GM12874 (cell line): ENCODE data around the gene CARMIL1.

ENCODE experiments used
- TF ChIP-seq, protein P1 (sequence below): IDR thresholded peaks from 2 replicates; pipeline ENCODE4 v1.5.1; 2011; ENCODE audit warnings: low read depth, mild to moderate bottlenecking, control low read depth, low read length, moderate library complexity; ENCODE audit not compliant: insufficient read depth

CARMIL1 gene

GRCh38 chr6:25320459-25320858 is 41.3 kb downstream of the CARMIL1 start:
- TF ChIP-seq, protein P1, sequence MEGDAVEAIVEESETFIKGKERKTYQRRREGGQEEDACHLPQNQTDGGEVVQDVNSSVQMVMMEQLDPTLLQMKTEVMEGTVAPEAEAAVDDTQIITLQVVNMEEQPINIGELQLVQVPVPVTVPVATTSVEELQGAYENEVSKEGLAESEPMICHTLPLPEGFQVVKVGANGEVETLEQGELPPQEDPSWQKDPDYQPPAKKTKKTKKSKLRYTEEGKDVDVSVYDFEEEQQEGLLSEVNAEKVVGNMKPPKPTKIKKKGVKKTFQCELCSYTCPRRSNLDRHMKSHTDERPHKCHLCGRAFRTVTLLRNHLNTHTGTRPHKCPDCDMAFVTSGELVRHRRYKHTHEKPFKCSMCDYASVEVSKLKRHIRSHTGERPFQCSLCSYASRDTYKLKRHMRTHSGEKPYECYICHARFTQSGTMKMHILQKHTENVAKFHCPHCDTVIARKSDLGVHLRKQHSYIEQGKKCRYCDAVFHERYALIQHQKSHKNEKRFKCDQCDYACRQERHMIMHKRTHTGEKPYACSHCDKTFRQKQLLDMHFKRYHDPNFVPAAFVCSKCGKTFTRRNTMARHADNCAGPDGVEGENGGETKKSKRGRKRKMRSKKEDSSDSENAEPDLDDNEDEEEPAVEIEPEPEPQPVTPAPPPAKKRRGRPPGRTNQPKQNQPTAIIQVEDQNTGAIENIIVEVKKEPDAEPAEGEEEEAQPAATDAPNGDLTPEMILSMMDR: no peak

DNA sequence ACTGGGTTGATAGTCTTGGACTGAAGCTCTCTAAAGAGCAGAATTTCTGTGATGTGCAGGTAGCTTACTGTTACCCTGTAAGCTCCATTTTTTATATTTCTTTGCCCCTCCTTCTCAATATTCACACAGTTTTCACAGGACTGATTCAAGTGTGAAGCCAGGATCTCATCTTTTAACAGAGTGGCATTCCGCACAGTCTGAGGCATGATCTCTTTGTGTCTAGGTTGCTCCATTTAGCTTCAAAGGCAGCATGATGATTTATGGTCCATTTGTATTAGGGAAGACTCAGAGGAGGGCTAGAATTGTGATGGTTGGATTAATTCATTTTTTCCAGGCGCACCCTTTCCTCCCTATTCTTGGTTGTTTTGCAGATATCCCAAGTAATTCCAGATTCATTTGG is 43.5 kb downstream of the CARMIL1 start:
- TF ChIP-seq, protein P1: no peak

DNA sequence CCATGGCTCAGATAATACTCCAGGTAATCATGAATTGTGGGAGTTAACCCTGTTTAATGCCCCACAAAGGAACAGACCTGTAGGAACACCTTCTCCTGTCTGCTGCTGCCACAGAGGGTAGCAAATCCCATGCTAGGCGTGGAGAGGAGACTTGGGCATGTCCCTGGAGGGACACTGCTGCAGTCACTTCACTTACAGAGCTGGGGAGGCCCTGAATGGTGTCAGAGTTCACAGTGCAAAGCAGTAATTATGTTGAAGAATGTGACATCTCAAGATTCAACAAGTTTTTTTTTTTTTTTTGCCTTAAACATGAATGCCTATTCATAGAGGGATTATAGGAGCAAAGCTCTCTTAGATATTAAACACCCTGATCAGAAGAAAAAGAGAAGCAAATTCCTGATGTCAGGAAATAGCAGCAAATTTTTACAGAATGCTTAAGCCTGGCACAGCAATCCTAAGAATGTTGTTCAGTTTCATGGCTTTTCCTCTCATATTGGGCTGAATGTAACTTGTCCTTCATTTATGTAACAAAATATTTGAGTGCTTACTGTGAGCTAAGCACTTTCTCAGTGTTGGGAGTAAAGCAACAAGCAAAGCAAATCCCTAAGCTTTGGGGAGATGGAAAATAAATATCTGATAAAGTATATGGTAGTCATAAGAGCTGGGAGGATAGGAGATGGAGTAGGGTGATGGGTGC is 45.0 kb downstream of the CARMIL1 start:
- TF ChIP-seq, protein P1: no peak

DNA sequence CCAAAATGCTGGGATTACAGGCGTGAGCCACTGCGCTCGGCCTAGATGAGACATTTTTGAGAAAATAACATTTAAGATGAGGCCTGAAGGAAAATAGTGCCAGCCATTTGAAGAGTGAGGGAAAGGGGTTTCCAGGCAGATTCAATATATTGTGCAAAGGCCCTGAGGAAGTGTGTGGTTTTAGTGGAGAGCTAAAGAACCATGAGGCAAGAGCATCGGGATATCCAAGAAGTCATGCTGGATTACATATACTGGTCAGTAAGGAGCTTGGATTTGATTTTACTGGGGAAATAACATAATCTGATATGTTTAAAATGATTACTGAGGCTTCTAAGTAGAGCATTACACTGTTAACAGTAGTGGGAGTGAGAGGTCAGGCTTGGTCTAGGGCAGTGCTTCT is 47.0 kb downstream of the CARMIL1 start:
- TF ChIP-seq, protein P1: no peak

DNA sequence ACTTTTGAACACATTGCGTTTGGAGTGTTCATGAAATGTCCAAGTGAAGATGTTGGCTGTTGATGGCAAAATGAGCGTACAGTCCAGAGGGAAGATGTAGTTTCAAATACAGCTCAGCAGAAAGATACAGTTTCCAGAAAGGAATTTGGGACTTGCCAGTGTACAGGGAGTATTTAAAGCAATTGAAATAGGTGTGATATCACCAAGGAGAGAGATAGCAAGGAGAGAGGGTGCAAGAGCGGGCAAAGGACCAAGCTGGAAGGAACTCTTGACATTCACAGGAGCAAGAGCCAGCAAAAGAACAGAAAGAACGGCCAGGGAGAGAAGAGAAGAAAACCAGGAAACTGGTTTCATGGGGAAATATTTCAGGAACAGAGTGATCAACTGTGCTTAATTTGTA is 47.8 kb downstream of the CARMIL1 start:
- TF ChIP-seq, protein P1: no peak

DNA sequence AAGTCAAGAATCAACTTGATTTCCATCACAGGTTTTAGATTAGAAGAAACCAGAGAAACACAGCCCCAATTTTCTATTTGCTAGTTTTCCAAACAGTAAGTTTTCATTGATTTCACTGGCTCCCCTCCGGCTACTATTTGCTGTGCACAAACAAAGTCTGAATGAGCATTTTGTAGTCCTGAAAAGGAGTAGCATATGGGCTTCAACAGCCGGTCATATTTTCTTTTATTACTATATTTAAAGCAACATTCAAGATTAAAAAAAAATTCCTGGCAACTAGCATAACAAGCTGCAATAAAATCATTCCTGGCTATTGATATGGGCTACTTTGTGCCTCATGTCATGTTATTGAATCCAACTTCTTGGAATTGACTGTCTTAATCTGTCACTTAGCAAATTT is 48.3 kb downstream of the CARMIL1 start:
- TF ChIP-seq, protein P1: no peak

GRCh38 chr6:25329161-25329817 is 50.1 kb downstream of the CARMIL1 start:
- TF ChIP-seq, protein P1: no peak
